ENCODE measurements around the gene AAMP.

AAMP gene

GRCh38 chr2:218238887-218239286 is 31.1 kb downstream of the AAMP start:
- Histone ChIP-seq H2AFZ (ENCODE audit: low read depth, low read length, severe bottlenecking) (no peak overlapping the region), H3K9ac (ENCODE audit: low read length) (no peak overlapping the region), H3K27me3 (ENCODE audit: low read length) (no peaks in the 10 kb centered on the region), H3K27ac (ENCODE audit: low read depth, low read length) (no peak overlapping the region), H3K79me2 (ENCODE audit: insufficient read depth, low read length) (no peaks in the 10 kb centered on the region; the same call in 1 of the 2 replicates), H3K4me3 (ENCODE audit: insufficient read depth, low read length, poor library complexity, severe bottlenecking) (no peak overlapping the region), H3K9me2 (replicated peaks; ENCODE audit: insufficient read depth, low read length) (no peaks in the 10 kb centered on the region), H3F3A (ENCODE audit: insufficient read depth) (no peaks in the 10 kb centered on the region), H3K4me2 (ENCODE audit: low read depth, low read length, poor library complexity, severe bottlenecking) (no peak overlapping the region), H4K20me1 (ENCODE audit: low read depth, low read length) (no peaks in the 10 kb centered on the region), H3K9me3 (ENCODE audit: insufficient read depth, low read length) (no peaks in the 10 kb centered on the region), H3K36me3 (ENCODE audit: low read length) (peaks cover 57% of the 10 kb centered on the region)
- TF ChIP-seq EZH2phosphoT487 (conservative IDR thresholded peaks at IDR 0.05; ENCODE audit: low read length) (no peak), CTCF (IDR thresholded peaks at IDR 0.05; ENCODE audit: insufficient read depth, low read length, poor library complexity, severe bottlenecking) (no peak)

- no peak overlapping the region for H2AFZ ChIP-seq (ENCODE audit: low read depth, low read length, severe bottlenecking)
- no peak overlapping the region for H3K4me3 ChIP-seq (ENCODE audit: insufficient read depth, low read length, poor library complexity, severe bottlenecking)
- TF ChIP-seq CTCF (IDR thresholded peaks at IDR 0.05; ENCODE audit: insufficient read depth, low read length, poor library complexity, severe bottlenecking) (no peak), EZH2phosphoT487 (conservative IDR thresholded peaks at IDR 0.05; ENCODE audit: low read length) (no peak)
- no peaks in the 10 kb centered on the region for H3K27me3 ChIP-seq (ENCODE audit: low read length)
- H3K9ac ChIP-seq (ENCODE audit: low read length), result no peak overlapping the region
- H4K20me1 ChIP-seq (ENCODE audit: low read depth, low read length), result 0 out of 2 replicates have a peak, but pooled peaks cover 4% of the 10 kb centered on the region
- no peaks in the 10 kb centered on the region for H3K9me3 ChIP-seq (ENCODE audit: insufficient read depth, low read length)
- H3F3A ChIP-seq (ENCODE audit: insufficient read depth), result no peaks in the 10 kb centered on the region
- H3K4me2 ChIP-seq (ENCODE audit: low read depth, low read length, poor library complexity, severe bottlenecking), result no peak overlapping the region
- peaks cover 54% of the 10 kb centered on the region for H3K36me3 ChIP-seq (ENCODE audit: low read length)
- no peaks in the 10 kb centered on the region; the same call in 1 of the 2 replicates for H3K79me2 ChIP-seq (ENCODE audit: insufficient read depth, low read length)
- H3K27ac ChIP-seq (ENCODE audit: low read depth, low read length), result no peak overlapping the region
- H3K9me2 ChIP-seq (replicated peaks; ENCODE audit: insufficient read depth, low read length), result no peaks in the 10 kb centered on the region
Observed at GRCh38 chr2:218236829-218237228, 33.1 kb downstream of the AAMP start.

- no peak overlapping the region for H3K9ac ChIP-seq (ENCODE audit: low read length)
- H3K36me3 ChIP-seq (ENCODE audit: low read length), result peaks cover 62% of the 10 kb centered on the region
- no peaks in the 10 kb centered on the region for H3K9me2 ChIP-seq (replicated peaks; ENCODE audit: insufficient read depth, low read length)
- no peak overlapping the region for H3K4me3 ChIP-seq (ENCODE audit: insufficient read depth, low read length, poor library complexity, severe bottlenecking)
- peaks cover 13% of the 10 kb centered on the region; the same call in 1 of the 2 replicates for H4K20me1 ChIP-seq (ENCODE audit: low read depth, low read length)
- no peaks in the 10 kb centered on the region for H3F3A ChIP-seq (ENCODE audit: insufficient read depth)
- H3K27me3 ChIP-seq (ENCODE audit: low read length), result no peaks in the 10 kb centered on the region
- no peak overlapping the region for H2AFZ ChIP-seq (ENCODE audit: low read depth, low read length, severe bottlenecking)
- peaks cover 18% of the 10 kb centered on the region for H3K79me2 ChIP-seq (ENCODE audit: insufficient read depth, low read length)
- H3K4me2 ChIP-seq (ENCODE audit: low read depth, low read length, poor library complexity, severe bottlenecking), result no peak overlapping the region
- H3K27ac ChIP-seq (ENCODE audit: low read depth, low read length), result no peak overlapping the region
- TF ChIP-seq EZH2phosphoT487 (conservative IDR thresholded peaks at IDR 0.05; ENCODE audit: low read length), result no peak
- no peak for TF ChIP-seq CTCF (IDR thresholded peaks at IDR 0.05; ENCODE audit: insufficient read depth, low read length, poor library complexity, severe bottlenecking)
- no peaks in the 10 kb centered on the region for H3K9me3 ChIP-seq (ENCODE audit: insufficient read depth, low read length)
Observed at GRCh38 chr2:218235017-218235416, 34.9 kb downstream of the AAMP start.

Data from SU-DHL-6 (cell line).